Endothelial cell of hepatic sinusoid (primary cell): ENCODE results near the gene TMTC2.

ENCODE experiments used
- in situ Hi-C: cut with HindIII; loops from 2 replicates; pipeline ENCODE4 v1.10.0; 2017; ENCODE audit warnings: low sequenced_read_pairs

Gene TMTC2

DNA sequence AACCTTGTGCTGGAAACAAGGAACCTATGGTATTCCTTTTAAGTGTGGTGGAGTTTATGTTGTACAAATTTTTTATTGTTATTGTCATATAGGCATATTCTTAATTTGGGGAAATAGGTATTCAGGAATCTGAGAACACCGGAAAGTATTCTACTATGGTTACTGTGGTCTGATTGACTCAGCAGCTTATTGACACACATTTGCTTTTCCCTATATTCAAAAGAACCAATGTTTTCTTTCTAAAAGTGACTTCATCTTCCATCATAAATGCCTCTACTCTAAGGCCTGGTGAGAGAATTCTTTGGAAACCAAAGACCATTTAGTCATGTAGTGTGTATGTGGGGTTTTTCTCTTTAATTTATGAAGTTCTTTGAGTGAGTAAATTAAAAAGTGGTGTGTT, 474.8 kb downstream of the TMTC2 start:
- in situ Hi-C loops, result no loop called here

DNA sequence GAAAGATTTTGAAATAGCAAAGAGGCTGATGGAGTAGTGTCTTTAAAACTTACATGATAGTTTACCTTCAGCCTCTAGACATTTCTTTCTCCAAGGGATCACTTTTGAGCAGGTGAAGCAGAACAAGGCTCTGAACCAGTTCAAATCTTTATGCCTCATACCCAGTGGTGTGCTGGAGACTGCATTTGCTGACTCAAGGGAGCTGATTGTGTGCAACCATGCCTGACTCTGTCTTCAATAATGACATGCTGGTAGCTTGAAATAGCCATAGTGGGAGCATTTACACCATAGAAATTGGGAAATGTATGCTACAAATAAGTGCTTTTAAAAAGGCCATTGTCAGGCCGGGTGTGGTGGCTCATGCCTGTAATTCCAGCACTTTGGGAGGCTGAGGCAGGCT, 482.0 kb downstream of the TMTC2 start:
- in situ Hi-C loops, result no loop called here

DNA sequence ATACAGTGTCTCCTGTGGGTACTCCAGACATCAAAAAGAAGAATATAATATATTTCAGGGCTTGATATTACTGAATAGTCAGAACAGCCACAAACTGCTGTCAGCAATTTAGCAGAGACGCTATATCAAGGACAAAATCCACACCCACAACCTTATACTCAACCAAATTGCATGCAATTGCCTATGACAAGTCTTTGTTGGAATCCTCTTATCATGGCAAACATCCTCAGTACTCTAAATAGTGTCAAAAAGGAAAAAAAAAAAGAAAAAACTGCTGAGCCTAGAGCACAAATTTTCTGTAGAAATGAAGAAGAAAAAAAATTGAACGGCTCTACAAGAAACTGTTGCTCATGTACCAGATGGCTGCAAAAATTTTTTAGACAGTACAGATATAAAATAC, 485.7 kb downstream of the TMTC2 start:
- in situ Hi-C loops, result no loop called here

DNA sequence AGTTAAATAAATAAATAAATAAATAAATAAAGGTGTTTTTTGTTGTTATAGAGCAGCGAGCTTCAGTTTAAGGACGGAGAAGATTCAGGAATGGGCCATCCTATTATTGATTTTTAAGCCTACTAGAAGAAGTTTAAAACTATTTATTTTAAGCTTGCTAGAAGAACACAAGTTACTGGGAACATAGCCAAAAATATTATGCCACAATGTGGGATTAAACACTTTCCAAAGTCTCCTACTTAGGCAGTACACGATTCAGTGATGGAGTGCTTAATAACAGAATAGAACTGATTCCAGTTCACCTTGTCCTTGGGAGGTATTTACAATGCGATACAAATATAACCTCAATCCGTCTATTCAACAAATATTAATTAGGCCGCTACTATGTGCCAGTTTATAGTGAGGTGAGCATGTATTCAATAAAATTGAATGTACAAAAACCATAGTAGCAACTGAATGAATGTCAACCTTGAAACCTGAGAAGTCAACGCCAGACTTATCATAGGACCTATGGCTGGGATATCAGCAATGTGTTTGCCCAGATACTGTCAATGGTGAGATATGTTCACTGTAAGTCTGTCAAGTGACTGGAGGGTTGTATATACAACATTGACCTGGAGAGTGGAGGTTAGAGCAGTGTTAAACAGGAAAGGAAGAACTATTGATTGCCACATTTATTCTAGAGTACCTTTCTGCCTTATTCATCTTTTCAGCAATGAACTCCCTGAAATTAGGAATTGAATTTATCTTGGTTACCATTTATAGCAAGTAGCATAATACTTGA, 486.4 kb downstream of the TMTC2 start:
- in situ Hi-C loops, result no loop called here

DNA sequence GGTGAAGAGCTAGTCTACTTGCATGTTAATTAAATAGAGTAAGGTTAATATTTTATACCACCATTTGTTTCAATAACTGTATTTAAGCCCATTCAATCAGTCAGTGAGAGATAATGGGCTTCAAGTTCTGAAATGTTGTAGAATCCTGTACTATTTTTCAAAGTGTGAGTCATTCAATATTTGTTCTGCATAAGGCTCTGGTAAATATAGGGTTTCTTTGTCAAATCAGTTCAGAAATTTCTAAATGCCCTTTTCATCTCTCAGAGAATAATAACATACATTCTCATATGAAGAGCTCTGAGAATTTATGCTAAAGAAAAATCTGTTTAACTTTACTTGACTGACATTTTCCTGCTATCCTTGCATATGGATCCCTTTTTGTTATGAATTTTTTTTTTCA, 493.3 kb downstream of the TMTC2 start:
- in situ Hi-C loops, result no loop called here

DNA sequence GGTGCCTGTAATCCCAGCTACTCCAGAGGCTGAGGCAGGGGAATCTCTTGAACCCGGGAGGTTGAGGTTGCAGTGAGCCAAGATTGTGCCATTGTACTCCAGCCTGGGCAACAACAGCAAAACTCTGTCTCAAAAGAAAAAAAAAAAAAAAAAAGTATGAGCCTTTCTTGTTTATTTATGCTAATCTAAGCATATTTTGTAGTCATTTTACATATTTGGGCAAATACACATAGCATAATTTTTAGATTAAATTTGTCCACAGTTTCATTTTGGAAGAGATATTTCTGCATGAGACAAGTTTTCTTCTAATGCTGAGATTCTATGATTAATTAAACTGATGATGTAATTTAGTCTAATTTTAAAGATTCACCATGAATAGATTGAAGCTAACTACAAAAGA, 494.4 kb downstream of the TMTC2 start:
- in situ Hi-C loops, result no loop called here

DNA sequence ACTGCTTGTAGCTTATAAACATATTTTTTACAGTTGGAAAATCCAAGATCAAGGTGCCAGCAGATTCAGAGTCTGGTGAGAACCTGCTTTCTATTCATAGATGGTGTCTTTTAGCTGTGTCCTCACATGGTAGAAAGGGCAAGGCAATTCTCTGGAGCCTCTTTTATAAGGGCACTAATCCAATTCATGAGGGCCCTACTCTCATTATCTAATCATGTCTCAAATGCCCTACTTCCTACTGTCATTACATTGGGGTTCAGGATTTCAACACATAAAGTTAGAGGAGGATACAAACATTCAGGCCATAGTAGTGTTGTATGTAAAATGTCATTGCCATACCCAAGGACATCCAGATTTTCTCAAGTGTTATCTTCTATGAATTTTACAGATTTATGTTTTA, 496.4 kb downstream of the TMTC2 start:
- in situ Hi-C loops, result no loop called here
